Astrocyte (in vitro differentiated cells and primary cell): ENCODE measurements around the gene EMP2. TPM values are rescaled to one million over a fixed set of nuclear protein-coding genes. Genes with fewer than 3 reads are reported as not detected.

Source experiments
- DNase-seq: peaks from one replicate; pipeline ENCODE4 v3.0.0-alpha.2; 2010; ENCODE audit warnings: low read depth
- FAIRE-seq: peaks from 2 replicates; lab custom pipeline; 2011; peaks lifted over from hg19 to GRCh38; lab: Jason Lieb, UNC
- H2AFZ ChIP-seq: 2 replicates; pipeline ENCODE4 v1.6.0; 2012; ENCODE audit warnings: low read depth, low read length, inconsistent platforms
- H3K27ac ChIP-seq: 2 replicates; pipeline ENCODE4 v1.5.1; 2011; ENCODE audit warnings: low read depth, low read length, inconsistent platforms
- H3K27me3 ChIP-seq: 2 replicates; pipeline ENCODE4 v1.6.0; 2011; ENCODE audit warnings: low read length, inconsistent platforms; ENCODE audit not compliant: insufficient read depth
- H3K36me3 ChIP-seq: 2 replicates; pipeline ENCODE4 v1.5.1; 2011; ENCODE audit warnings: low read length, inconsistent platforms; ENCODE audit not compliant: insufficient read depth
- H3K4me1 ChIP-seq: 2 replicates; pipeline ENCODE4 v1.5.1; 2011; ENCODE audit warnings: low read length, inconsistent platforms; ENCODE audit not compliant: insufficient read depth
- H3K4me2 ChIP-seq: 2 replicates; pipeline ENCODE4 v1.6.0; 2012; ENCODE audit warnings: low read length, inconsistent platforms
- H3K4me3 ChIP-seq: 2 replicates; pipeline ENCODE4 v1.5.1; 2011; ENCODE audit warnings: low read depth, mild to moderate bottlenecking, low read length, inconsistent platforms; ENCODE audit not compliant: insufficient read depth
- H3K79me2 ChIP-seq: 2 replicates; pipeline ENCODE4 v1.6.0; 2012; ENCODE audit warnings: mild to moderate bottlenecking, low read length, inconsistent platforms; ENCODE audit not compliant: insufficient read depth
- H3K9ac ChIP-seq: 2 replicates; pipeline ENCODE4 v1.6.0; 2012; ENCODE audit warnings: mild to moderate bottlenecking, low read length, inconsistent platforms
- H3K9me3 ChIP-seq: 2 replicates; pipeline ENCODE4 v1.5.1; 2012; ENCODE audit warnings: low read depth, mild to moderate bottlenecking, low read length, inconsistent platforms; ENCODE audit not compliant: insufficient read depth
- H4K20me1 ChIP-seq: 2 replicates; pipeline ENCODE4 v1.6.0; 2012; ENCODE audit warnings: low read length, inconsistent platforms; ENCODE audit not compliant: insufficient read depth
- H3K27ac Mint-ChIP-seq: one replicate; pipeline ENCODE4 v1.8.0; 2021; ENCODE audit warnings: mild to moderate bottlenecking, mixed read lengths; ENCODE audit not compliant: unreplicated experiment
- H3K27me3 Mint-ChIP-seq: one replicate; pipeline ENCODE4 v1.8.0; 2021; ENCODE audit warnings: low read depth, mixed read lengths; ENCODE audit not compliant: unreplicated experiment
- H3K36me3 Mint-ChIP-seq: one replicate; pipeline ENCODE4 v1.8.0; 2021; ENCODE audit warnings: low read depth, mixed read lengths; ENCODE audit not compliant: unreplicated experiment
- H3K4me1 Mint-ChIP-seq: one replicate; pipeline ENCODE4 v1.8.0; 2021; ENCODE audit warnings: low read depth, mixed read lengths; ENCODE audit not compliant: unreplicated experiment
- H3K4me3 Mint-ChIP-seq: one replicate; pipeline ENCODE4 v1.8.0; 2021; ENCODE audit warnings: mild to moderate bottlenecking, moderate library complexity, mixed read lengths; ENCODE audit not compliant: unreplicated experiment
- H3K9me3 Mint-ChIP-seq: one replicate; pipeline ENCODE4 v1.8.0; 2021; ENCODE audit warnings: mild to moderate bottlenecking, mixed read lengths; ENCODE audit not compliant: unreplicated experiment
- EZH2 ChIP-seq: IDR thresholded peaks from 2 replicates; pipeline ENCODE4 v1.6.1; 2012; ENCODE audit warnings: mild to moderate bottlenecking, low read length, inconsistent platforms; ENCODE audit not compliant: insufficient read depth
- total RNA-seq: library from RNA; stranded (reverse); gene quantifications from 2 replicates; pipeline ENCODE4 v1.2.1, GENCODE V29; 2021
- TF ChIP-seq, protein P1 (sequence below): IDR thresholded peaks from 2 replicates; pipeline ENCODE4 v1.5.1; 2011; ENCODE audit warnings: low read depth, mild to moderate bottlenecking, inconsistent platforms, low read length, moderate library complexity; ENCODE audit not compliant: insufficient read depth

Gene EMP2
- total RNA-seq, 1 donor from 2014 or later, result 1.7 TPM

DNA sequence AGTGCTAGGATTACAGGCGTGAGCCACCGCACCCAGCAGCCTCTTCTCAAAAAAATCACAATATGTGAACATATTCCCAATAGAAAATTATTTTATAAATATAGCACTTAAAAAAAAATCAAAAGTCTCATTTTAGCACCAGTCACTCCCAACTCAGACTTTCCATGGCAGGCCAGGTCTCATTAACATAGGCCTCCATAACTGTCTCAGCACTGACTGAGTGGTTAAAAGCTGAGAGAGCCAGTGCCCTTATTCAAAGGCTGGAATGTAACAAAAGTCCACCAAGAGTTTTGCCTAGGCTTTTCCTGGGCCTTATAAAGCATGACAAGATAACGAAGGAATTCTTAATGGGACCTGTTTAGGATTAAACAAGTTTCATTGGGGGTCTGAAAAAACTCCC, 79.8 kb downstream of the EMP2 start:
- no peak overlapping the region for H3K9ac ChIP-seq
- TF ChIP-seq, protein P1, sequence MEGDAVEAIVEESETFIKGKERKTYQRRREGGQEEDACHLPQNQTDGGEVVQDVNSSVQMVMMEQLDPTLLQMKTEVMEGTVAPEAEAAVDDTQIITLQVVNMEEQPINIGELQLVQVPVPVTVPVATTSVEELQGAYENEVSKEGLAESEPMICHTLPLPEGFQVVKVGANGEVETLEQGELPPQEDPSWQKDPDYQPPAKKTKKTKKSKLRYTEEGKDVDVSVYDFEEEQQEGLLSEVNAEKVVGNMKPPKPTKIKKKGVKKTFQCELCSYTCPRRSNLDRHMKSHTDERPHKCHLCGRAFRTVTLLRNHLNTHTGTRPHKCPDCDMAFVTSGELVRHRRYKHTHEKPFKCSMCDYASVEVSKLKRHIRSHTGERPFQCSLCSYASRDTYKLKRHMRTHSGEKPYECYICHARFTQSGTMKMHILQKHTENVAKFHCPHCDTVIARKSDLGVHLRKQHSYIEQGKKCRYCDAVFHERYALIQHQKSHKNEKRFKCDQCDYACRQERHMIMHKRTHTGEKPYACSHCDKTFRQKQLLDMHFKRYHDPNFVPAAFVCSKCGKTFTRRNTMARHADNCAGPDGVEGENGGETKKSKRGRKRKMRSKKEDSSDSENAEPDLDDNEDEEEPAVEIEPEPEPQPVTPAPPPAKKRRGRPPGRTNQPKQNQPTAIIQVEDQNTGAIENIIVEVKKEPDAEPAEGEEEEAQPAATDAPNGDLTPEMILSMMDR, result no peak
- no peak for TF ChIP-seq EZH2
- Mint-ChIP-seq H3K36me3 (no peaks in the 10 kb centered on the region), H3K9me3 (peaks cover 8% of the 10 kb centered on the region), H3K4me1 (no peaks in the 10 kb centered on the region), H3K27ac (no peak overlapping the region), H3K4me3 (no peak overlapping the region), H3K27me3 (peaks cover 1% of the 10 kb centered on the region)
- no peaks in the 10 kb centered on the region for H4K20me1 ChIP-seq
- no peak overlapping the region for H3K27ac ChIP-seq
- no peaks in the 10 kb centered on the region for H3K36me3 ChIP-seq
- H3K9me3 ChIP-seq, result no peaks in the 10 kb centered on the region
- no peak for DNase-seq
- H3K4me3 ChIP-seq, result no peak overlapping the region
- H3K79me2 ChIP-seq, result no peaks in the 10 kb centered on the region
- no peak for FAIRE-seq
- H3K27me3 ChIP-seq, result no peaks in the 10 kb centered on the region
- no peak overlapping the region for H2AFZ ChIP-seq
- H3K4me2 ChIP-seq, result no peak overlapping the region
- no peaks in the 10 kb centered on the region for H3K4me1 ChIP-seq

DNA sequence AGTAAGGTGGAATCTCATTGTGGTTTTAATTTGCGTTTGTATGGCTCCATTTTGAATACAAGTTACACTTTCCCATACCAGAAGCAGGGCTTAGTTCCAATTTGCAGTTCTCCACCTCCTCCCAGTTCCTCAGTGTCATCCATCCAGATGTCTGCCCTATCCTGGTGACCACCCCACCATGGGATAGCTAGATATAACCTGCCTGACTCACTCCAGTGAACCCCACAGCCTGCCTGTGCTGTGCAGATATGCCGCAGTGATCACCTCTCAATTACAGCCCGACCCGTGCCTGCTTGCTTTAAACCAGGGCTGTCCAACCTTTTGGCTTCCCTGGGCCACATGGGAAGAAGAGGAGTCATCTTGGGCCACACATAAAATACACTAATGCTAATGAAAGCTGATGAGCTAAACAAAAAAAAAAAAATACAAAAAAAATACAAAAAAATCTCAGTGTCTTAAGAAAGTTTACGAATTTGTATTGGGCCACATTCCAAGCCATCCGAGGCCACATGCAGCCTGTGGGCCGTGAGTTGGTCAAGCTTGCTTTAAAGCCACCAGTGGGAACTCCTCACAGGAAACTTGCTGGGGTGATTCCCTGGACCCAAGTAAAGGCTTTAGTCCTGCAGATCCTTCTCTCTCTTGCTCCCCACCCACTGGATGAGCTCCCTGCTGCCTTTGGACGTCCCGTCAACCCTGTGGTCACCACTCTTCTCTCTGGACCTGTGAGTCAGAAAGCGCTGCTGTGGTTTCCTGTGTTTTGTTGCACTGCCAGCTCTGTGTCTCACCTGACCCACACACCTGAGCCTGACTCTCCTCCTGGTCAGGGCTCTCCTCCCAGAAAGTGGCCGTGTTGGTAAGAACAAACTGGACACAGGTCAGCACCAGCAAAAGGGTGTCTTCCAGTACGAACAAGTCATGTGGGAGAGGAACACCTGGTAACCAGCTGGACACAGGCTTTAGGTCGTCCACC, 83.0 kb downstream of the EMP2 start:
- Histone ChIP-seq H3K4me1 (no peaks in the 10 kb centered on the region), H3K36me3 (no peaks in the 10 kb centered on the region), H3K27ac (no peak overlapping the region), H4K20me1 (no peaks in the 10 kb centered on the region), H3K27me3 (no peaks in the 10 kb centered on the region), H3K4me2 (no peak overlapping the region), H3K79me2 (no peaks in the 10 kb centered on the region), H3K4me3 (no peak overlapping the region), H3K9me3 (peaks cover 5% of the 10 kb centered on the region), H3K9ac (no peak overlapping the region), H2AFZ (no peak overlapping the region)
- Mint-ChIP-seq H3K27ac (no peak overlapping the region), H3K4me1 (no peaks in the 10 kb centered on the region), H3K36me3 (no peaks in the 10 kb centered on the region), H3K27me3 (peaks cover 1% of the 10 kb centered on the region), H3K4me3 (no peak overlapping the region), H3K9me3 (peaks cover 18% of the 10 kb centered on the region)
- TF ChIP-seq EZH2, result no peak
- TF ChIP-seq, protein P1, result no peak
- DNase-seq, result peak; percentile 9
- no peak for FAIRE-seq

DNA sequence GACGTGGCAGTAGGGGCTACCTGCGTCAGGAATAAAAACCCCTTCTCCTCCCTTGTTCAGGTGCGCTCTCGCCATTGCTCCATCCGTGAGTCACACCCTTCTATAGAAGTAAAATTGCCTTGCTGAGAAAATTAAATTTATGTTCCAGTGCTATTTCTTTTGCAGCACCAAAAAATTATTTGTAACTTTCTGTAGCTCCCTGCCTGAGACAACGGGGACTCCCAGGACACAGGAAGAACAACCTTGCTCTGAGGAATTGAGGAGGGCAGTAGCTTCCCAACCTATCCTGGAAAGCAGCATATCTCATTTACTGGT, 85.4 kb downstream of the EMP2 start:
- Mint-ChIP-seq H3K27me3 (peaks cover 1% of the 10 kb centered on the region), H3K36me3 (no peaks in the 10 kb centered on the region), H3K9me3 (peaks cover 21% of the 10 kb centered on the region), H3K4me1 (no peaks in the 10 kb centered on the region), H3K27ac (no peak overlapping the region), H3K4me3 (no peak overlapping the region)
- TF ChIP-seq, protein P1, result no peak
- TF ChIP-seq EZH2, result no peak
- no peak overlapping the region for H3K9ac ChIP-seq
- H3K4me3 ChIP-seq, result no peak overlapping the region
- H3K36me3 ChIP-seq, result no peaks in the 10 kb centered on the region
- FAIRE-seq (no peak), DNase-seq (no peak)
- no peak overlapping the region for H2AFZ ChIP-seq
- H3K27ac ChIP-seq, result no peak overlapping the region
- no peaks in the 10 kb centered on the region for H3K79me2 ChIP-seq
- H4K20me1 ChIP-seq, result no peaks in the 10 kb centered on the region
- H3K9me3 ChIP-seq, result peaks cover 5% of the 10 kb centered on the region
- no peaks in the 10 kb centered on the region for H3K4me1 ChIP-seq
- H3K27me3 ChIP-seq, result no peaks in the 10 kb centered on the region
- no peak overlapping the region for H3K4me2 ChIP-seq
